SK-N-DZ (cell line): ENCODE data around the gene LY6G6D. TPM values are rescaled to one million over a fixed set of nuclear protein-coding genes. Genes with fewer than 3 reads are reported as not detected.
A peak's percentile ranks its signal among the peaks of the same experiment; 100 is the strongest.

Experiments
- DNase-seq: peaks from one replicate; pipeline ENCODE4 v3.0.0-alpha.2; 2015; ENCODE audit warnings: low spot score
- polyA plus RNA-seq, 2 experiments: library from polyadenylated mRNA; depleted of rRNA; stranded (reverse); fragments of >200 nt; gene quantifications; 2 replicates each; pipeline ENCODE4 v1.2.3, GENCODE V29; 2014

LY6G6D gene
- polyA plus RNA-seq (2014; cell fraction: cytosol; rRNA removed) = not detected in 2 replicates
- polyA plus RNA-seq (2014; cell fraction: nucleus; rRNA removed) = not detected in 2 replicates

- no peak for DNase-seq
These were observed at the start of gene LY6G6D for GRCh38 chr6:31715022-31715958. LY6G6D (plus strand) TSS chr6:31715348; CDS start chr6:31715356, 8 bp downstream.

GRCh38 chr6:31665501-31666336 is 49.4 kb upstream of the LY6G6D start, which contains the start of gene CSNK2B:
CSNK2B (plus strand) TSS chr6:31666080; CDS start chr6:31666832, 752 bp downstream.
- DNase-seq = peak; percentile 98

DNA sequence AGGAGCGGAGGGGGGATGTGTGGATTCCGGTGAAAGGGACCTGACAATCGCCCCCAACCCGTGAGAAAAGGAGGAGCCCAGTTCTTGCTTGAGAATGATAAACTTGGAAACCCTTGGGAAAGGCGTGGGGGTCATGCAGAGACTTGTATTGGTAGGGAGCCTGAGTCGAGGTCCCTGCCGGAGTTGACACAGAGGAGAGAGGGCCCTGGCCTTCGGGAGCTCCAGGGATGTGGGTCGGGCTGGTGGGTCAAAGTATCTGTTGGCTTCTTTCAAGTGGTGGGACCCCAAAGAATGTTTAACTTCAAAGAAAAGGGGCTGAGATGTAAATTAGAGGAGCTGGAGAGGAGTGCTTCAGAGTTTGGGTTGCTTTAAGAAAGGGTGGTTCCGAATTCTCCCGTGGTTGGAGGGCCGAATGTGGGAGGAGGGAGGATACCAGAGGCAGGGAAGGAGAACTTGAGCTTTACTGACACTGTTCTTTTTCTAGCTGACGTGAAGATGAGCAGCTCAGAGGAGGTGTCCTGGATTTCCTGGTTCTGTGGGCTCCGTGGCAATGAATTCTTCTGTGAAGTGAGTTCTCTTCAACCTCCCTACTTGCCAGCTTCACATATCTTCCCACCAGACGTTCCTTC is 48.7 kb upstream of the LY6G6D start:
- DNase-seq = no peak

DNA sequence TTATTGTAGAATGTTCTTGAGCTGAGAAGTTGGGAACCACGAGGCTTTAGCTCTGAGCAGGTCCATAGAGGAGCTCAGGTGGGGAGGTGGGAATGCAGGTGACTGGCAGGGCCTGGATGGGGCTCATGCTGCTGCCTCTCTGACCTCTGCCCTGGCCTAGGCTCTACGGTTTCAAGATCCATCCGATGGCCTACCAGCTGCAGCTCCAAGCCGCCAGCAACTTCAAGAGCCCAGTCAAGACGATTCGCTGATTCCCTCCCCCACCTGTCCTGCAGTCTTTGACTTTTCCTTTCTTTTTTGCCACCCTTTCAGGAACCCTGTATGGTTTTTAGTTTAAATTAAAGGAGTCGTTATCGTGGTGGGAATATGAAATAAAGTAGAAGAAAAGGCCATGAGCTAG is 45.5 kb upstream of the LY6G6D start, which contains the start of gene LY6G5B:
LY6G5B (plus strand) TSS at position 301 of the 400 bp plus-strand sequence. CDS start 975 bp downstream, outside the sequence.
- no peak for DNase-seq

DNA sequence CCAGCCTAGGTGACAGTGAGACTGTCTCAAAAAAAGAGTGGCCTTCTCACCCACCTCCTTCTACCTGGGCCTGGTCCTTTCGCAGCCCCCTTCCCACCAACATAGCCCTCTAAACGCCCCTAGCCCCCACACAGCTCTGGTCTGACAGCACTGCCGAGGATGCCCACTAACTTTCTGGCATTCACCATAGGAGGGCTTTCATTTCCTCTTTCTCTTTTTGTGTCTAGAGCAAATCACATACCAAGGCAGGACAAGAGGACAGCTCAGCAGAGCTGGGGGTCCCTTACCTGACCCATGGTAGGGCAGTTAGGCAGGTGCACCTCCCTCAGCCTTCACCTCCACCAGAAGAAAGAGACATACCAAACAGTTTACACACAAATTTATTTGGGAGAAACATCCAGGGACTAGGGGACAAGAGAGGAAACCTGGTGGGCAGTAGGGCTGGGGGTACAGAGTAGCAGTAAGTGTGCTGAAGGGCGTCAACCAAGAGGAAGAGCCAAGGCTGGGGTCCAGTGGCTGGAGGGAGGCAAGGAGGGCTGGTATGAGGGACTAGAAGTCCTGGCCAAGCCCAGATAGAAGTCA is 38.7 kb upstream of the LY6G6D start:
- no peak for DNase-seq

DNA sequence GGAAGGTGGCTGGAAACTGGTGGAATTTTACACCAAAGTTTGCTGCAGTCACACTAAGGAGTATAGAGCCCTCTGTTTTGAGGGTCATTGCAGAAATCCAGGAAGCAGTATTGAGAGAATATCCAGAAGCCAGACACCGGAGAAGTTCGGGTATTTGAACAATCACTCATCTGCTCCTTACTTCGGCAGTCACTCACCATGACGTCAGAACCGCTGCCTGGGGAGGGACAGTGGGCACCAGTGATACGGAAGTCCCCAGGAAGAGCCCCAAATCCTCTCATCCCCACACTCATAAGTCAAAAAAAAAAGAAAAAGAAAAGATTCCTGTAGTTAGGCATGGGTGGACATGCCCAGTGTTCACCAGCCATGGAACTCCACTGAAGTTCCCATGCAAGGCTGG is 38.2 kb upstream of the LY6G6D start:
- DNase-seq = no peak

DNA sequence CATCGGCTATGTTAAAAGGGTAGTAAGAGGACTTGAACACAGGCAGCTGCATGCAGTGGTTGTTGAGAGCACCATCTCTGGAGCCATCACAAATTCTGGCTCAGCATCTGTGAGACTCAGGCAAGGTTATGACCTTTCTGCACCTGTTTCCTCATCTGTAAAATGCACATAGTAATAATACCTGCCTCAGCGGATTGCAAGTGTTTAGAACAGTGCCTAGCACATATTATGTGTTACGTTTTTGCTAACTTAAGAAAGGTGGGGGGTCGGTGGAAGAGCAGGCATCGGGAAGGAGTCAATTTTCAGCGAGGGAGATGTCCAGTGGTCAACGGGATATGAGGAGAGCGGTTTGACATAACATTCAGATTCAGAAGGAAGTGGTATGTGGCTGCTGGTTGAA is 37.2 kb upstream of the LY6G6D start:
- DNase-seq = no peak

GRCh38 chr6:31680226-31681134 is 34.7 kb upstream of the LY6G6D start, which contains the start of gene LY6G5C:
LY6G5C (minus strand) TSS chr6:31681067; CDS start chr6:31680373, 694 bp downstream.
- peak; percentile 76 for DNase-seq

DNA sequence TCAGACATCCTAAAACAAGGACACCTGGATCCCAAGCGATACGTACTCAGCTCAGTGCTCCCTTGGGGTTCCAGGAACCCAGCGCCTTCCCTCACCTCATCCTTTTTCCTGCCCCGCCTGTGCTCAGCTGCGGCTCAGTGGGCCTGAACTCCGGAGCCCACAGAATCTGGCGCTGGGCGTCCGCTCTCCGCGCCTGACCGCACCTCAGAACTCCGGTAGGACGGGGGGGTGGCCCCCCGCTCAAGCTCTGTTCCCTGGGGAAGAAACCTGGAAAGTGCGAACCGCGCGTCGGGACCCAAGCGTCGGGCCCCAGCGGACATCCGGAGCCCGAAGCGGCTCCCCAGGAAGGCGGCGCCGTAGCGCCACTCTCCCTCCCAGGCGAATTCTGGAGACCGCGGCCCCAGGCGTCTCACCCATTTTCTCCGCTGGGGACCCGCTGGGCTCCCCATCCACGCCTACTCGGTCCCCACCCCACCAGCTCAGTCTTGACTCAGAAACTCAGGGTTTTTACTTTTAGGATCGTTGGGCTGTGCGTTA is 33.9 kb upstream of the LY6G6D start:
- no peak for DNase-seq

DNA sequence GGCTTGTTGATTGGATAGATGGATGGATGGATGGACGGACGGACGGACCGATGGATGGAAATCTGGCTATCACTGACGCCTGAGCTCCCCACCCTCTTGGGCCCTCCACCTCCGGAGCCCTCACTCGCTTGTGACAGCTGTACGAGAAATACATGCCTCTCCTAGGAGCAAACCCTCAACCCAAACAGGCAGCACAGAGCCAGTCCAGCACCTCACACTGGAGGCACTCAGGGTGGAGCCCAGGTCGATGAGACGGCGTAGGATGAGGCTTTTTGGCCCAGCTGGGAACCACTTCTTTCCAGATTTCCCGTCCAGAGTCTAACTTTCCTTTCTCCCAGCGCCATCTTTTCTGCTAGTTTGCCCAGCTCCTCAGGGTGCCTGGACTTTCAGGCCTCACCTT is 31.6 kb upstream of the LY6G6D start:
- no peak for DNase-seq

DNA sequence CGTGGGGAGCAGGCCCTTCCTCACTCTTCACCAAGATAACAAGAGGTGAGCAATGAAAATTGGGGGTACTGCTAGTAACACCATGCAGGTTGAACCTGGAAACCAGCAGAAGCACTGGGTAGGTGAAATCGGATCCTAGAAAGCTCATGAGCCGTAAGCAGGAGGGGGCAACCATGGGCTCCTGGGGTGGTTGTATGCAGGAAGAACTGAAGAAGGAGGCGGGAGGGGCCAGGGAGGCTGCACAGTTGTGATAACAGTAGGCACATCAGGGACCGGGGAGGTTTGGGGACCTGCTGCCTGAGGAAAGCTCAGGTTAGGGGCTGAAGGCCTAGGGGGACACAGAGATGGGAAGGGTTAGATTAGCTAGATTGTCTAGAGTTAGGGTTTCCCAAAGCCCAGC is 28.7 kb upstream of the LY6G6D start:
- no peak for DNase-seq

DNA sequence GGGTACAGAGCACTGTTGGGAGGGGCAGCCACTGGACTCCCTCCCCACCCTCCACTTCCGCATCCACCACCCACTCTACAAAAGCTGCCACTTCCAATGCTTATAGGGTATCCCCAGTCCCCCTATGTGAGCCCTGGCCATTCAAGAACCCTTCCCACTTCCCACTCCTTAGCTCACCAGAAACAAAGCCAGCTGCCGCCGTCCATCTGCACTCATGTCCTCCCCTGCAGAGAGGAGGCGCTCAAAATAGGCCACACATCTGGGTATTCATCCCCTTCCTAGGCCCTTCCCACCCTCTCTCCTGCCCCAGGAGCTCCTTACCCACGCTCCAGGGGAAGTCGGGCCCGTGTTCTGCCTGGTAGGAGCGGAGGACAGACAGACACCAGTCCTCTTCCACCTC is 27.8 kb upstream of the LY6G6D start:
- no peak for DNase-seq

GRCh38 chr6:31687860-31688693 is 27.1 kb upstream of the LY6G6D start:
- DNase-seq = no peak

GRCh38 chr6:31689249-31690110 is 25.7 kb upstream of the LY6G6D start:
- DNase-seq = no peak

- DNase-seq = no peak
These were observed 24.7 kb upstream of the LY6G6D start for GRCh38 chr6:31690231-31691077.

DNA sequence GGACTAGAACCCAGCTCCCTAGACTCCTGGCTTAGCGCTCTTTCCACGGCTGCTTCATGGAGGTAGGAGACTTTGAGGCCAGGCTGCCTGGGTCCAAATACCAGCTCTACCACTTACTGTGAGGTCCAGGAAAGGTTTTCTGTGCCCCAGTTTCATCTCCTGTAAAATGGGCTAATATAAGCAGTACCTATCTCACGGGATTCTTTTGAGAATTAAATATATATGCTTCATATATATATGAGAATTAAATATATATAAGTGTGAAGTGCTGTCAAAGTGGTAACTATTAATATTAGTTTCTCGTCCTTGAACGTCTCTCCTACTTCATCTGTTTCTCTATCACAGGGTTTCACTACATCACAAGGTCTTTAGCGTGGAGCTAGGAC is 24.1 kb upstream of the LY6G6D start:
- DNase-seq = no peak

DNA sequence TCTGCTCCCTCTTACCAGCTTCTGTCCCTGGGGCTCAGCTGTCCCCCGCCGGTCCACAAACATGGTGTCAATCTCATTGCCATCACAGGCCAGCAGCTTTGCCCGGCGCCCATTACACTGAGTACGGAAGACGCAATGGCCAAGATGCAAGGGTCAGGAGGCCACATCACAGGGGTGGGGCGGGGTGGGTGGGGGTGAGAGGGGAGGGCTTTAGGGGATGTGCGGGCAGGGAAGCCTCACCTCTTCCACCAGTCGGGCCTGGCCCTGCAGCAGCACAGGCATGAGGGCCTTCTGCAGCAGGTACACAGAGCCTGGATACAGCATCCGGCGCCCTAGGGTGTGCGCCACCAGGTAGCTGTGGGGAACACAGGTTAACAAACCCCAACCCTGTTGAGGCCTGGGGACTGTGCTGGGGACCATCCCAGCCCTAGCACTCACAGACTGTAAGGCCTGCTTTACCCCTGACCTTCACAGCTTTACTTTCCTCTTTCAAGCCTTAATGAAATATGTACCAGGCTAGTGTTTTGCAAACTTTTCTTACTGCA is 23.5 kb upstream of the LY6G6D start:
- DNase-seq = no peak
